Loucy (cell line): ENCODE data around the gene UBL3.

Experiments
- EZH2phosphoT487 ChIP-seq: fragments of 200-600 bp; IDR thresholded peaks from 2 replicates; pipeline ENCODE4 v1.6.1; 2018; ENCODE audit warnings: antibody characterized with exemption, mild to moderate bottlenecking, moderate library complexity, borderline replicate concordance
- TF ChIP-seq, protein P1 (sequence below): fragments of 200-600 bp; sonication (generic); conservative IDR thresholded peaks from 2 replicates; pipeline ENCODE4 v1.5.1; 2014; ENCODE audit warnings: mild to moderate bottlenecking, antibody characterized with exemption, low read length

- TF ChIP-seq, protein P1, sequence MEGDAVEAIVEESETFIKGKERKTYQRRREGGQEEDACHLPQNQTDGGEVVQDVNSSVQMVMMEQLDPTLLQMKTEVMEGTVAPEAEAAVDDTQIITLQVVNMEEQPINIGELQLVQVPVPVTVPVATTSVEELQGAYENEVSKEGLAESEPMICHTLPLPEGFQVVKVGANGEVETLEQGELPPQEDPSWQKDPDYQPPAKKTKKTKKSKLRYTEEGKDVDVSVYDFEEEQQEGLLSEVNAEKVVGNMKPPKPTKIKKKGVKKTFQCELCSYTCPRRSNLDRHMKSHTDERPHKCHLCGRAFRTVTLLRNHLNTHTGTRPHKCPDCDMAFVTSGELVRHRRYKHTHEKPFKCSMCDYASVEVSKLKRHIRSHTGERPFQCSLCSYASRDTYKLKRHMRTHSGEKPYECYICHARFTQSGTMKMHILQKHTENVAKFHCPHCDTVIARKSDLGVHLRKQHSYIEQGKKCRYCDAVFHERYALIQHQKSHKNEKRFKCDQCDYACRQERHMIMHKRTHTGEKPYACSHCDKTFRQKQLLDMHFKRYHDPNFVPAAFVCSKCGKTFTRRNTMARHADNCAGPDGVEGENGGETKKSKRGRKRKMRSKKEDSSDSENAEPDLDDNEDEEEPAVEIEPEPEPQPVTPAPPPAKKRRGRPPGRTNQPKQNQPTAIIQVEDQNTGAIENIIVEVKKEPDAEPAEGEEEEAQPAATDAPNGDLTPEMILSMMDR, result no peak
- TF ChIP-seq EZH2phosphoT487, result no peak
These were observed 98.2 kb downstream of the UBL3 start for GRCh38 chr13:29752175-29752574.
